Globus pallidus (tissue), 1 donor: ENCODE measurements around the gene NMT2.

Experiments
- DNase-seq: peaks from one replicate; pipeline ENCODE4 v3.0.0-alpha.2; 2015; ENCODE audit warnings: low spot score

NMT2 gene

GRCh38 chr10:15092855-15093408, 75.6 kb downstream of the NMT2 start:
- DNase-seq: no peak

GRCh38 chr10:15091418-15091817, 77.1 kb downstream of the NMT2 start:
- no peak for DNase-seq

GRCh38 chr10:15088428-15089261, 79.8 kb downstream of the NMT2 start, which contains the start of gene ACBD7:
TSS of gene ACBD7 (minus strand) at chr10:15088776. CDS start at chr10:15088728, 48 bp downstream.
- DNase-seq: peak; percentile 78

- DNase-seq: peak; percentile 59
These were observed 84.0 kb downstream of the NMT2 start for GRCh38 chr10:15084502-15084922.

GRCh38 chr10:15083674-15084501, 84.6 kb downstream of the NMT2 start:
- DNase-seq: no peak

GRCh38 chr10:15075421-15075820, 93.1 kb downstream of the NMT2 start:
- no peak for DNase-seq

- DNase-seq: no peak
These were observed 96.1 kb downstream of the NMT2 start for GRCh38 chr10:15072358-15072757.

- no peak for DNase-seq
These were observed 99.3 kb downstream of the NMT2 start for GRCh38 chr10:15069230-15069629.

- no peak for DNase-seq
These were observed 99.7 kb downstream of the NMT2 start for GRCh38 chr10:15068802-15069201.

- DNase-seq: no peak
These were observed 101.3 kb downstream of the NMT2 start for GRCh38 chr10:15067154-15067553.

GRCh38 chr10:15060638-15061037, 107.9 kb downstream of the NMT2 start:
- no peak for DNase-seq

GRCh38 chr10:15059914-15060313, 108.6 kb downstream of the NMT2 start:
- no peak for DNase-seq

- DNase-seq: no peak
These were observed 109.8 kb downstream of the NMT2 start for GRCh38 chr10:15058689-15059088.
